HG03175 (cell line): ENCODE measurements around the gene SAMD10.
"Not testable (repeated sequence)": the region's sequence is repeated elsewhere in the genome, so short reads cannot be mapped to it uniquely, and the experiment has no call there.

Source experiments
- ATAC-seq: cut with Tn5 transposase; IDR thresholded peaks from one replicate; pipeline ENCODE4 v1.9.1; 2021; ENCODE audit warnings: mild to moderate bottlenecking, moderate library complexity; ENCODE audit not compliant: unreplicated experiment

The SAMD10 gene

DNA sequence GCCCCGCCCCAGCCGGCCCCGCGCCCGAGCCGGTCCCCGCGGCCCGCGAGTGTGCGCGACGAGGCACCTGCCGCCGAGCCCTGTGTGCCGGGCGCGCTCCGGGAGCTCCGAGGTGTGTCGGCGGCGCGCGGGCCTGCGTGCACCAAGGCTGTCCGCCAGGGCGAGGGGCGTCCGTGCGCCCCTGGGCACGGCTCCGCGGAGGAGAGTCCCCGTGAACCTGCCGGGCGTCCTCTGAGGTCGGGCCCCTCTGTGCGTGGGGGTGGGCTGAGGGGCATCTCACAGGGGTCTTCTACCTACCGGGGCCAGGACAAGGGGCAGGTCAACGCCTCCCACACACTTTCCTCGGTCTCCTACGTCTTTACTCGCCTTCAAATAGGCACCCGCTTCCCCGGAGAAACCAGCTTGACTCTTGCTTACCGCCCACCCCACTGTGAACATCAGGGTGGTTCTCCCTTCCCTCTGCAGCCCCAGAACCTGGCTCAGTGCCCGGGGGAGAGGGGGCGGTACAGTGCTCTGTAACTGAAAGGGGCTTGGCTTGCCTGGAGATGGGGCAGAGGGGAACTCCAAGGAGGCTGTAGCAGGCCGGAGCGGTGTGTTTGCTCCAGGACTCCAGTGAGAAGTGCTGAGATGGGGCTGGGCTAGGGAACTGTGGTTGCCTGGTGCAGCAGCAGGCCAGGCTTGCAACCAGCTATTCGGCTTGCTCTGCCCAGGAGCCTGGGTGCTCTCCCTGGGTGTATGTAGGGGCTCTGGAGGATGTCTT is at the start of gene SAMD10:
Gene SAMD10 (minus strand): TSS at position 86 of the 760 bp plus-strand sequence. CDS start 175 bp downstream, outside the sequence.
- ATAC-seq = peak; percentile 24

DNA sequence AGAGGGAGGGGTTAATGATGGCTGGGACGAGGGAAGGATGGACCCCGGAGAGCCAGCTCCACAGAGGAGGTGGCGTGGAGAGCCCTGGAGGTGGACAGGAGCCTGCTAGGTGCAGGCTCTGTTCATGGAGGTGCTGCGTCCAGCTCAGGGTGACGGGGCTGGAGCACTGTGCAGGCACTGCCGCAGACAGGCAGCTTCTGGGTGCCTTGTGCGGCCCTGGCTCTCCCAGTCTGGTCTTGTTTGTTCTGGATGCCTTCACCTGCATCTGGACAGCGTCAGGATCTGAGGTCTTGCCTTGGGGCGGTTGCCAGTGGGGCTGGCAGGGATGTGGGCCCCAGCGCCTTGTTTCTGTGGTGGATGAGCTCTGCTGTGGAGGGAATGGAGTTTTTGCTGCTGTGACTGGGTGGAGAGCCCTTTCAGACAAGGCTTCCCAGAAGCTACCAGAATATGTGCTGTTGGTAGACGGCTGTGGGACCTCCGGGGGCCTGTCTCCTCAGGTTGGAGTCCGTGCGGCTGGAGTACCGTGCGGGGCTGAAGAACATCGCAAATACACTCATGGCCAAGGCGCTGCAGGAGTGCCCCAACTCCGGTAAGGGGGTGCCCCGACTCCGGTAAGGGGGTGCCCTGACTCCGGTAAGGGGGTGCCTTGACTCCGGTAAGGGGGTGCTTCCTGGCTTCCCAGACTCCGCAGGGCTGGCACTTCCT is 48.7 kb upstream of the SAMD10 start:
- ATAC-seq = no peak

DNA sequence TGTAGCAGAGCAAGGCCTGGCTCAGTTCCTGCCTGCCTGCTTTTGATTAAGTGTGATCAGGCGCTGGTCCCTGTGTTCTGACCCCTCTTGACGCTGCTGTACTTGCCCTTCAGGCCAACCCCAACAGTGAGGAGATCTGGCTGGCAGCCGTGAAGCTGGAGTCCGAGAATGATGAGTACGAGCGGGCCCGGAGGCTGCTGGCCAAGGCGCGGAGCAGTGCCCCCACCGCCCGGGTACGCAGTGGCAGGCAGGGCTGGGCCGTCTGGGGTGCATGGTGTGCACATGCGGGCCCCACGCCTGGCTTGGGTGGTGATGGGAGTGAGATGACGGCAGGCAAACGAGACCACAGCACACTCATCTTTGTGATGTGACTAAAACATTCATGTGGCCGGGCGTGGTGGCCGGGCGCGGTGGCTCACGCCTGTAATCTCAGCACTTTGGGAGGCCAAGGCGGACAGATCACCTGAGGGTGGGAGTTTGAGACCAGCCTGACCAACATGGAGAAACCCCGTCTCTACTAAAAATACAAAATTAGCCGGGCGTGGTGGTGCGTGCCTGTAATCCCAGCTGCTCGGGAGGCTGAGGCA is 46.5 kb upstream of the SAMD10 start:
- ATAC-seq = no peak

DNA sequence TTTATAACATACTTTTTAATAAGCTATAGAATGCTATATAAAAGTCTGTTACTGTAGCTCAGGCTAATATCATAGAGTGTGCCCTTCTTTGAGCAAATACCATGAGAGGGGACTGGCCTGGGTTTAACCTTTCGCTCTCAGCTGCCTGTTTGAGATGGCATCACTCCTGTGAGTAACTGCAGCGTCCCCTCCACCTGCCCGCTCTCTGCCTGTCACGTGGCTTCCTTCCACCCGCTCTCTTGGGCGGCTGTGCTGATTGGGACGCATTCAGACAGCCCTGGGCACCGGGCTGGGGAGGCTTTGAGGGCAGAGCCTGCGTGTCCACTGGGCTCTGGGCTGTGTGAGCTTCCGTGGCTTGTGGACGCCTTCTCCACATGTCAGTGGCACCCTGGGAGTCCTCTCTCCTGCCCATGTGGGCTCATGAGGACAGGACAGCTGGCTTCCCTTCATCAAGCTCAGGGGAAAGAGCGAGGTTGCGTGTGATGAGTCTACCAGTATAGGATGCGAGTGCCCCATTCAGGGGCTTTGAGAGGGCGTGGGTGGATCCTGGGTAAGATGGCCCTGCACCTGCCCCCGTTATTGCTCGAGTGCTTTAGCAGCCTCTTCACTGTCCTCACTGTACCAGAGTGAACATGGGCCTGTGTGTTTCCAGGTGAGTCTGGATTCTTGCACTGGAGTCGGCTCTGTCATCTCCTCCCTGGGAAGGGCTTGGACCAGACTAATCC is 45.8 kb upstream of the SAMD10 start:
- no peak for ATAC-seq

DNA sequence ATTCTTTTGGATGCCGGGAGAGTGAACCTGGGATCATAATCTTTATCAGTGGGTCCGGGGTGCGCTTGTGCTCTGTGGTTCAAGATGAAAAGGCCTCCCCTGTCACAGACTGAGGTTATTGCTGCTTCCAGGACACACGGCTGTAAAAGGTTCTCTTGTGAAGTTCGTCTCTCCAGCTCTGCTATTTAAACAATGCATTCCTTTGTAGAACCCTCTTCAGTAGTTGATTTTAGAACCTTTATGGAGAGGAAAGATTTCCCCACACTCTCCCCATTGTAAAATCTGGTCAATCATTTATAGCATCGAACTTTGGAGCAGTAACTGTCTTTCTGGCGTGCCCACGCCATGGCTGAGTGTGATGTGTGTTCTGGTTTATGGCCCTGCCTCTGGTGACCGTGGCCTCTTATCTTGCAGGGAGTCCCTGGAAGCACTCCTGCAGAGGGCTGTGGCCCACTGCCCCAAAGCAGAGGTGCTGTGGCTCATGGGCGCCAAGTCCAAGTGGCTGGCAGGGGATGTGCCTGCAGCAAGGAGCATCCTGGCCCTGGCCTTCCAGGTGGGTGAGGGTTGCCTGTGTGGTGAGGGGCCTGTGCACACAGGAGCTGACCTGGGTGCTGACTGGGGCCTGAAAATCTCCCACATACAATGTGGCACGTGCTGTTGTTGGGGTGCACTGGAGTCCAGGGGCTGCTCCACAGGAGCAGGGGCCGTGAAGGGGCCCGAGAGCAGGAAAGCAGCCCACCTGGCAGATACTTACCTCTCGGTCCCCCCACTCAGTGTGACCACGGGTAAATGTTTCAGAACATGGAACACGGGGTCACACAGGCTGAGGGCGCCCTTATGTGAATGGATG is 44.9 kb upstream of the SAMD10 start:
- ATAC-seq = no peak

DNA sequence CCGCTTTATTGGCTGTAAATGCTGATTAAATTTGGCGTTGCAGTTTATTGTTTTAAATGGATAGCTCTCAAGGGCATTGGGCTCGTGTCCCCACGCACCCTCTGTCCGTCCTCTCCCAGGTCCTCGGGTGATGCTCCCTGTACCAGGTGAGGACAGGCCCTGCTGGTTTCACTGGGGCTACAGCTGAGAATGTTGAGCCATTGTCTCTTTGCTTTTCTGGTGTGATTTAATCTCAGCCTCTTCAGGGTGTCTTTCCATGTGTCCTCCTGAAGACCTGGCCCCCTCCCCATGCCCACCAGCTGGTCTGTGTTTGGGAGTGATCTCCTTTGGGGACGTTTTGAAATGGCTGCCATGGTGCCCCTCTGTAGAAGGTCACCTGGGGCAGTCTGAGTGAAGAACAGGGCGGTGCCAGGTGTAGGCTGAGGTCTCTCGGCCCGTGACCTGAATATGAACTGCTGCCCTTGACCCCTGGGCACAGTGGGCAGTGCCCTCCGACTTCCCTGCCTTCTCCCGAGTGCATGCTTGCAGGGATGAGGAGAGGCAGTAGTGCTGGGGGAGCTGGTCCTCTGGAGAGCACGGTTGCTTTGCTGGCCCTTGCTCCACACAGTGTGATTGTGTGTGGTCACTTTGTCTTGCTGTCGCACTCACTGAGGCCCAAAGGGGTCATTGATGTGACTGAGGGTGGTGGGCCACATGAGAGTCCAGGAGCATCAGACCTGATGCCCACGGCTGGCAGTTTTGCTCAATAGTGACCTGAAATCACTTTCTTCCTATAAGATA is 44.1 kb upstream of the SAMD10 start:
- ATAC-seq = no peak

DNA sequence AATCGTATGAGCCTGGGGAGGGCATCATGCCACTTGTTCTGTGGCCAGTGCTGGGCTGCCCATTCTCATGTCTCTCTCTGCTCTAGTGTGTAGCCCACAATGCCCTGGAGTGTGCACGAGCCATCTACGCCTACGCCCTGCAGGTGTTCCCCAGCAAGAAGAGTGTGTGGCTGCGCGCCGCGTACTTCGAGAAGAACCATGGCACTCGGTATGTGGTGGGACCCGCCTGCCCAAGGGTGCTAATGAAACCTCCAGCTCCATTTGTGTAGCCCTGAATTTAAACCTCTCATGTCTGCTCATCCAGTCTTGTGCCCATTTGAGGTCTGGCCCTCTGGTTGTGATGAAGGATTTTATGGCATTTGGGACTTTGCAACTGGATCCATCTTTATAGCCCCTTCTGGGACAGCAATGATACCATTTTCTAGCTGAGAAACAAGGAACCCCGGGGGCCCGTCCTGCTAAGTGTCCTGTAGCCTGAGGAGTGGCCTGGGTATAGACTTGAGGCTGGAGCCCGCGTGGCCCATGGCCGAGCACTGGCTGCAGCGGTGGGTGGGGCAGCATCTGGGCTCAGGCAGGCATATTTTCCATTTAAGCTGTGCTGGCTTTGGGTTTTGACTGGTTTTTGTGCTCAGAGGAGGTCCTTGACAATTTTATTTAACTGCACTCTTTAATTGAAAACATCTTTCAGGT is 43.4 kb upstream of the SAMD10 start:
- ATAC-seq = no peak

DNA sequence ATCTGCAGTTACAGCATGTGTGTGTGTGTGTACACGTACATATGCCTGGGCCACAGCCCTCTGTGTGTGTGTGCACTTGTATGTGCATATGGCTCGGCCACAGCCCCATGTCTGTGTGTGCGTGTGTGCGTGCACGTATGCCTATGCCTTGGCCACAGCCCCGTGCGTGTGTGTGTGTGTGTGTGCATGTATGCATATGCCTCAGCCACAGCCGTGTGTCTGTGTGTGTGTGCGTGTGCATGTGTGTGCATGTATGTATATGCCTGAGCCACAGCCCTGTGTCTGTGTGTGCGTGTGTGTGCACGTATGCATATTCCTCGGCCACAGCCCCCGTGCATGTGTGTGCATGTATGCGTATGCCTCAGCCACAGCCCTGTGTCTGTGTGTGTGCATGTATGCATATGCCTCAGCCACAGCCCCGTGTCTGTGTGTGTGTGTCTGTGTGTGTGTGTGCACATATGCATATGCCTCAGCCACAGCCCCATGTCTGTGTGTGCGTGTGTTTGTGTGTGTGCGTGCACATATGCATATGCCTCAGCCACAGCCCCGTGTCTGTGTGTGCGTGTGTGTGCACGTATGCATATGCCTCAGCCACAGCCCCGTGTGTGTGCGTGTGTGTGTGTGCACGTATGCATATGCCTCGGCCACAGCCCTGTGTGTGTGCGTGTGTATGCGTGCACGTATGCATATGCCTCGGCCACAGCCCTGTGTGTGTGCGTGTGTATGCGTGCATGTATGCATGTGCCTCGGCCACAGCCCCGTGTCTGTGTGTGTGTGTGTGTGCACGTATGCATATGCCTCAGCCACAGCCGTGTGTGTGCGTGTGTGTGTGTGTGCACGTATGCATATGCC is 41.9 kb upstream of the SAMD10 start:
- no peak for ATAC-seq

DNA sequence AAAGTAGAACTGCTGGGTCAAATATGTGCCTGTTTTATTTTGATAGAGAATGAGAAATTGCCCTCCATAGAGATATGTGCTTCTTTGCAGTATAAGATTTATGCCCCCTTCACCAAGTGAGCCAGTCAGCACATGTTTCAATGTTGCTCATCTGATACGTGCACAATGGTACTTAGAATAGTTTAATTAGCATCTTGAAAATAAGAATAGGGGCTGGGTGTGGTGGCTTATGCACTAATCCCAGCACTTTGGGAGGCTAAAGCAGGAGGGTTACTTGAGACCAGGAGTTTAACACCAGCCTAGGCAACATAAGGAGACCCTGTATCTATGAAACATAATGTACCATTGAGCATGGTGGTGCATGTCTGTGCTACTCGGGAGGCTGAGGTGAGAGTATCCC is 36.2 kb upstream of the SAMD10 start:
- ATAC-seq = no peak

DNA sequence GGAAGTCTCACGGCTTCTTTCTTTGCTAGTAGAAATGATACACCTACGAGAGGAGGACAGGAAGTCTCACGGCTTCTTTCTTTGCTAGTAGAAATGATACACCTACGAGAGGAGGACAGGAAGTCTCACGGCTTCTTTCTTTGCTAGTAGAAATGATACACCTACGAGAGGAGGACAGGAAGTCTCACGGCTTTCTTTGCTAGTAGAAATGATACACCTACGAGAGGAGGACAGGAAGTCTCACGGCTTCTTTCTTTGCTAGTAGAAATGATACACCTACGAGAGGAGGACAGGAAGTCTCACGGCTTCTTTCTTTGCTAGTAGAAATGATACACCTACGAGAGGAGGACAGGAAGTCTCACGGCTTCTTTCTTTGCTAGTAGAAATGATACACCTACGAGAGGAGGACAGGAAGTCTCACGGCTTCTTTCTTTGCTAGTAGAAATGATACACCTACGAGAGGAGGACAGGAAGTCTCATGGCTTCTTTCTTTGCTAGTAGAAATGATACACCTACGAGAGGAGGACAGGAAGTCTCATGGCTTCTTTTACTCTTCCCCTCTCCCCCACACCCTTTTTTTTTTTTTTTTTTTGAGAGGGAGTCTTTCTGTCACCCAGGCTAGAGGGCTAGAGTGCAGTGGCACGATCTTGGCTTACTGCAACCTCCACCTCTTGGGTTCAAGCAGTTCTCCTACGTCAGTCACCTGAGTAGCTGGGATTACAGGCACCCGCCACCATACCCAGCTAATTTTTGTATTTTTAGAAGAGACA is 33.1 kb upstream of the SAMD10 start:
- ATAC-seq = not testable (repeated sequence)

DNA sequence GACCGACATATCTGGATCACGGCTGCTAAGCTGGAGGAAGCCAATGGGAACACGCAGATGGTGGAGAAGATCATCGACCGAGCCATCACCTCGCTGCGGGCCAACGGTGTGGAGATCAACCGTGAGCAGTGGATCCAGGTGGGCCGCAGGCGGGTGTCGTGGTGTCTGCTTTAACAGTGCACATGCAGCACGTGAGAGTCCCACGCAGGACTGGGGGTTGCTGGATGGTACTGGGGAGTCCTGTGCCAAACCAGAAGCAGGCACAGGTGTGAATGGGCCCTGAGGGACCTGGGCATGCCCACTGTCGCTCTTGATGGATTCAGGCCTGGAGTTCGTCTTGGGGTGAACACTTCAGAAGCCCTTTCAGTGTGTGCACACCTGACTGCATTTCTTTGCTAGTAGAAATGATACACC is 31.9 kb upstream of the SAMD10 start:
- ATAC-seq = no peak

DNA sequence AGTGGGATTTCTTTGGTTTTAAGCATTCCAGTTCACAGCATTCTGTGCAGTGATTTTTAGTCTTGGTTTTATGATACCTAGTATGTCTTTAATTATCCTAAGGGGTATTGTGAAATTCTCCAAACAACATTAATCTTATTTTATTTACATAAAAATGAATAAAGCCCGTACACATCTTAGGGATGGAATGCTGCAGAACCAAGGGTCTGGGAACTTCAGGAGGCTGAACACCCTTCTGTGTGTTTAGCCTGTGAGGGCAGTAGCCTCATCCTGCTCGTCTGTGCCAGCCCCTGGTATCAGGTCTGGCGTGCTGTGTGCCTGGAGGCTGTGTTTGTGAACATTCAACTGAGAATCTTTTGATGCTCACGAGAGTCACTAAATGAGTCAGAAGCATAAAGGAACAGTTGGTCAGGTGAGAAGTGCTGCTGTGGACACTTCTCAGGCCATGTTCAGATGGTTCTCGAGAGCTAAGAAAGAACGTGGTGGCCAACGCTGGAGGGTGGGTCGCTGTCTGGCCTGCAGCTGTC is 31.3 kb upstream of the SAMD10 start:
- no peak for ATAC-seq

DNA sequence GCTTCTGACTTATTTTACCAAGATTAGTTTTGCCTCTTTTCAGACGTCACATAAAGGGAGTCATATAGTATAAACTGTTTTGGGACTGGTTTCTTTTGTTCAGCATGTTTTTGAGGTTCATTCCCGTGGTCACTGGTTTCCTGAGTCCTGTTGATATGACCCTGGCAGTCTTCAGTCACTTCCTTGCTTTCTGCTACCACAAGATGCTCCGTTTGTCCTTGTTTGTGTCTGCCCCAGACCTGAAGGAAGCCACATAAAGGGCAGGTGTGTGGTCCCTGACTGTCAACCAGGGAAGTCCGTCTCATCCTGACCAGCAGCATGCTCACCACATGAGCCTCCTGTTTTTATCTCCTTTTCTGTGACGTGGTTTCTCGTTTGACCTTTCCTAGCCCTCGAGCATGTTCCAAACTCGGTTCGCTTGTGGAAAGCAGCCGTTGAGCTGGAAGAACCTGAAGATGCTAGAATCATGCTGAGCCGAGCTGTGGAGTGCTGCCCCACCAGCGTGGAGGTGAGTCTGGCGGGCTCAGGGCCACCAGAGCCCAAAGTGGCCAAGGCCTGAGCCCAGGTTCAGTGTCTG is 30.5 kb upstream of the SAMD10 start:
- no peak for ATAC-seq

DNA sequence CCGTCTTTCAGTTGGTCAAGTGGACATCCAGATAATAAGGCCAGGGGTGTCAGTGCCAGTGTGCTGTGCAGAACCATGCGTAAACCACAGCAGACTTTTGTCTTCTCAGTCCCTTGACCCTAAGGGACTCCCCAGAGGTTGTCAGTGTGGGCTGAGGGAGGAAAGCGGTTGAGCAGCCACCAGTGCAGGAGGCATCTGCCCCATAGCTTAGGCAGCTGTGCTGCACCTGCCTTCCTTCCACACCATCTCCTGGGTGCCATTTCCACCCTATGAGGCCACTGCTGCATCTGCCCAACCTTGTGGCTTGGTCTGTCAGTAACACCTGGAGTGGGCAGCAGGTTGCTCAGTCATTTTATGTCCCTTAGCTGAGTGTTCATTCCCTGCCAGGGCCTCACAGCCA is 27.5 kb upstream of the SAMD10 start:
- ATAC-seq = no peak

DNA sequence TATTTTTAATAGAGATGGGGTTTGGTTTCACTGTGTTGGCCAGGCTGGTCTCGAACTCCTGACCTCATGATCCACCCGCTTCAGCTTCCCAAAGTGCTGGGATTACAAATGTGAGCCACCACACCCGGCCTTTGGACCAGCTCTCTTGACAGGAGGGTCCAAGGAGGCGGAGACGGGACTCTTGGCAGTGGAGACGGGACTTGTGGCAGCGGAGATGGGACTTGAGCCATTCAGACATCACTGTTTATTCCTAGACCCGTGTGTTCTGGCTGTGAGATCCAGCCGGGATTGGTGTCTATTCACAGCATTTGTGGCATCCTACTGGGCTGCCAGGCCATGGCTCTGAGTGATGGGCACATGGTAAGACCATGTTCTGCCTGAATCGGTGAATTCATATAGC is 27.0 kb upstream of the SAMD10 start:
- ATAC-seq = no peak

DNA sequence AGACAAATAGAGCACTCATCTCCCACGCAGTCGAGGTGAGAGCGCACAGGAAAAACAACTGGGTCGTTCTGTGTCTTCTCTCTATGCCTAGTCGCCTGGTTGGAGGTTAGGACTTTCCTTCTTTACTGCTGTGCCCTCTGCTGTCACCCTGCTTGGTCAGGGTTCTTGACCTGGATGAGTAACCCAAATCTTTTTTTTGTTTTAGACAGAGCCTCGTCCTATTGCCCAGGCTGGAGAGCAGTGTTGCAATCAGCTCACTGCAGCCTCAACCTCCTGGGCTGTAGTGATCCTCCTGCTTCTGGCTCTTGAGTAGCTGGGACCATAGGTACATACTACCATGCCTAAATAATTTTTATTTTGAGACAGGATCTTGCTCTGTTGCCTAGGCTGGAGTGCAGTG is 26.0 kb upstream of the SAMD10 start:
- ATAC-seq = no peak
